DMS79 treated with DMSO at 0.1 percent for 48 hours (cell line): ENCODE results near the gene TTLL5.

Experiments
- DNase-seq: peaks from one replicate; lab custom pipeline; 2025; lab: John Stamatoyannopoulos, UW

The TTLL5 gene

GRCh38 chr14:75697918-75698317 lies 36.9 kb downstream of the TTLL5 start:
- no peak for DNase-seq

- DNase-seq = no peak
These were observed 38.3 kb downstream of the TTLL5 start for GRCh38 chr14:75699331-75699730.

GRCh38 chr14:75700295-75700694 lies 39.2 kb downstream of the TTLL5 start:
- no peak for DNase-seq

- no peak for DNase-seq
These were observed 41.1 kb downstream of the TTLL5 start for GRCh38 chr14:75702122-75702521.

- DNase-seq = no peak
These were observed 41.7 kb downstream of the TTLL5 start for GRCh38 chr14:75702616-75703261.

GRCh38 chr14:75703467-75703866 lies 42.4 kb downstream of the TTLL5 start:
- no peak for DNase-seq

GRCh38 chr14:75705014-75705413 lies 44.0 kb downstream of the TTLL5 start:
- no peak for DNase-seq

GRCh38 chr14:75709207-75709812 lies 48.3 kb downstream of the TTLL5 start:
- DNase-seq = peak; percentile 92

GRCh38 chr14:75711105-75711795 lies 50.2 kb downstream of the TTLL5 start:
- peak; percentile 38 for DNase-seq

GRCh38 chr14:75711796-75712211 lies 50.8 kb downstream of the TTLL5 start:
- peak; percentile 78 for DNase-seq

- DNase-seq = no peak
These were observed 53.9 kb downstream of the TTLL5 start for GRCh38 chr14:75714991-75715390.

GRCh38 chr14:75715926-75716780 lies 55.1 kb downstream of the TTLL5 start:
- DNase-seq = no peak

GRCh38 chr14:75717729-75718128 lies 56.7 kb downstream of the TTLL5 start:
- DNase-seq = no peak

GRCh38 chr14:75718199-75718598 lies 57.2 kb downstream of the TTLL5 start:
- no peak for DNase-seq

GRCh38 chr14:75720116-75720515 lies 59.1 kb downstream of the TTLL5 start:
- DNase-seq = no peak

- DNase-seq = no peak
These were observed 59.9 kb downstream of the TTLL5 start for GRCh38 chr14:75720842-75721498.

GRCh38 chr14:75723716-75724115 lies 62.7 kb downstream of the TTLL5 start:
- DNase-seq = no peak

GRCh38 chr14:75724414-75725204 lies 63.6 kb downstream of the TTLL5 start:
- no peak for DNase-seq

GRCh38 chr14:75725481-75725880 lies 64.4 kb downstream of the TTLL5 start:
- no peak for DNase-seq

GRCh38 chr14:75726321-75726720 lies 65.3 kb downstream of the TTLL5 start:
- DNase-seq = no peak

GRCh38 chr14:75727124-75727523 lies 66.1 kb downstream of the TTLL5 start:
- no peak for DNase-seq
